Stimulated activated CD4-positive, alpha-beta T cell treated with anti-CD3 and anti-CD28 coated beads, TNF-alpha, amount 100 ng/mL, for 24 hours (primary cell): ENCODE data around the gene FRYL.
"Not testable (repeated sequence)": the region's sequence is repeated elsewhere in the genome, so short reads cannot be mapped to it uniquely, and the experiment has no call there.

ENCODE experiments used
- DNase-seq, 3 experiments: peaks; one replicate each; pipeline ENCODE4 v3.0.0-alpha.2; 2020; ENCODE audit warnings: low read depth in 3 of 3

FRYL gene

GRCh38 chr4:48698029-48698971 lies 81.8 kb downstream of the FRYL start:
- no peak for DNase-seq

GRCh38 chr4:48697516-48697915 lies 82.6 kb downstream of the FRYL start:
- DNase-seq = not testable (repeated sequence)

- DNase-seq = no peak
Observed at GRCh38 chr4:48694824-48695223, 85.3 kb downstream of the FRYL start.

GRCh38 chr4:48693856-48694574 lies 86.1 kb downstream of the FRYL start:
- DNase-seq = no peak

GRCh38 chr4:48692897-48693296 lies 87.2 kb downstream of the FRYL start:
- DNase-seq = no peak

- no peak for DNase-seq
Observed at GRCh38 chr4:48692044-48692443, 88.0 kb downstream of the FRYL start.

- DNase-seq = no peak
Observed at GRCh38 chr4:48688953-48689352, 91.1 kb downstream of the FRYL start.

- DNase-seq = no peak
Observed at GRCh38 chr4:48687313-48688051, 92.6 kb downstream of the FRYL start.

GRCh38 chr4:48686369-48686768 lies 93.7 kb downstream of the FRYL start:
- no peak for DNase-seq

- no peak for DNase-seq
Observed at GRCh38 chr4:48683784-48684666, 96.1 kb downstream of the FRYL start.

GRCh38 chr4:48682870-48683269 lies 97.2 kb downstream of the FRYL start:
- DNase-seq = not testable (repeated sequence)

- DNase-seq = no peak
Observed at GRCh38 chr4:48681856-48682255, 98.2 kb downstream of the FRYL start.

GRCh38 chr4:48680848-48681568 lies 99.1 kb downstream of the FRYL start:
- no peak for DNase-seq

- no peak for DNase-seq
Observed at GRCh38 chr4:48673537-48673936, 106.5 kb downstream of the FRYL start.

- DNase-seq = no peak
Observed at GRCh38 chr4:48670587-48670986, 109.5 kb downstream of the FRYL start.

GRCh38 chr4:48669086-48669485 lies 111.0 kb downstream of the FRYL start:
- no peak for DNase-seq

- DNase-seq = no peak
Observed at GRCh38 chr4:48668254-48669017, 111.6 kb downstream of the FRYL start.

GRCh38 chr4:48667148-48667547 lies 112.9 kb downstream of the FRYL start:
- DNase-seq = no peak

GRCh38 chr4:48665555-48666186 lies 114.4 kb downstream of the FRYL start:
- DNase-seq = no peak
